Pancreas (tissue), 10 donors: ENCODE data around the gene MAP6D1. TPM values are rescaled to one million over a fixed set of nuclear protein-coding genes. Genes with fewer than 3 reads are reported as not detected.
"Not testable (repeated sequence)": the region's sequence is repeated elsewhere in the genome, so short reads cannot be mapped to it uniquely, and the experiment has no call there.

Experiments
- ATAC-seq, 4 donors: fragments of 200-7000 bp; cut with Tn5 transposase; one replicate each; pipeline versions ENCODE4 v1.8.0 to v1.9.1; 2020; ENCODE audit warnings: mild to moderate bottlenecking in 4 of 4, moderate library complexity in 4 of 4
- DNase-seq, 6 donors: peaks; one replicate each; pipeline ENCODE4 v3.0.0-alpha.2; 2020
- FAIRE-seq: peaks from 2 replicates; lab custom pipeline; 2012; peaks lifted over from hg19 to GRCh38; lab: Jason Lieb, UNC
- H3K27ac ChIP-seq, 4 donors: fragments of 200-600 bp; sonication (generic); 1 replicate in 3 of 4; 2 replicates in 1 of 4; pipeline versions ENCODE4 v1.5.0 to v1.8.0; 2020
- H3K27me3 ChIP-seq, 4 donors: fragments of 200-600 bp; one replicate each; pipeline ENCODE4 v1.8.0; 2021
- H3K36me3 ChIP-seq, 3 donors: fragments of 200-600 bp; sonication (generic) in 1 of 3; one replicate each; pipeline versions ENCODE4 v1.5.0 to v1.8.0; 2020 to 2021
- H3K4me1 ChIP-seq, 3 donors: fragments of 200-600 bp; one replicate each; pipeline ENCODE4 v1.8.0; 2021
- H3K4me3 ChIP-seq, 4 donors: fragments of 200-600 bp; sonication (generic) in 2 of 4; one replicate each; pipeline versions ENCODE4 v1.5.0 to v1.8.0; 2020 to 2021
- H3K9me3 ChIP-seq, 4 donors: fragments of 200-600 bp; one replicate each; pipeline ENCODE4 v1.8.0; 2021
- CTCF ChIP-seq, 4 donors: fragments of 200-600 bp; sonication (generic) in 3 of 4; IDR thresholded peaks; one replicate each; pipeline versions ENCODE4 v1.5.0 to v1.8.0; 2021; ENCODE audit warnings: antibody characterized with exemption in 4 of 4
- WGBS, 2 donors: extraction: QIAGEN DNeasy Blood & Tissue Kit; methylation state at CpG; one replicate each; pipeline ENCODE4 v1.1.7; 2013; 5-methylcytosine and 5-hydroxymethylcytosine counted together
- intact Hi-C, 3 donors: fragments of 100-400 bp; cut with DNase I; formaldehyde crosslinking; loops; one replicate each; pipeline versions ENCODE4 v1.11.1 to v1.14.2; 2022
- polyA plus RNA-seq, 2 donors: library from polyadenylated mRNA; stranded (reverse); fragments of 200-250 nt; gene quantifications; one replicate each; pipeline ENCODE4 v1.2.3, GENCODE V29; 2013
- total RNA-seq, 6 donors: library from RNA; stranded (reverse); fragmentation: NEBNext Ultra II Directional in 4 of 6; extraction: Animal tissue kit (Norgen Biotek cat#: 25700) in 4 of 6; gene quantifications; one replicate each; pipeline versions ENCODE4 v1.2.1 to v1.2.4, GENCODE V29; 2021 to 2023
- donor health status: healthy with polysubstance abuse.
- donor health status: DM: no; HTN: no; CAD: no; lungs with moderate emphysema.
- donor health status: DM: no; HTN: no; CAD: no.
- donor health status: control.
- donor health status: control.
- donor health status: Bipolar disorder and iron deficiency.
- donor health status: DM: yes; HTN: yes; CAD: no.
- donor health status: DM: no; HTN: no; CAD: no.
- donor health status: DM: no; HTN: no; CAD: no.
- donor health status: DM: yes; HTN: yes; CAD: no.

MAP6D1 gene
- total and polyA plus RNA-seq, 8 donors = 1.4 to 6.3 (median 3.5) TPM

DNA sequence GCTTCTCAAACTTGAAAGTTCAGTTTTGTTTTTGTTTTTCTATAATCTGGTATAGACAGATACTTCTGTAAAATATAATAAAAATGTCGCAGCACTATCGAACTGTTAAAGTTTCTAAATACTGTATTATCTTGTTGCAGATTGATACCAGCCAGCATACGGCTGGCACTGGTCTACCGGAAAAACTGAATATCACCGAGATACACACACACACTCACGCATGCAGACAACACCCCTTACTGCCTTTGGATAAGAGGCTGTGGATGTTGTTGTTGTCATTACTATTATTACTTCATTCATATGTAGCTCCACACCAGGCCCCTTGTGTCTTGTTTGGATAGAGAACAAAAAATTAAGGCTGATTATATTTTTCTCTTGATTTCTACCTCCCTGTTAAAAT lies 32.4 kb downstream of the MAP6D1 start:
- Histone ChIP-seq H3K4me3 (no peak overlapping the region), H3K36me3 (peaks cover 0 to 5% (median 0%) of the 10 kb centered on the region in 3 donors), H3K4me1 (no peaks in the 10 kb centered on the region), H3K27ac (no peak overlapping the region), H3K9me3 (no peaks in the 10 kb centered on the region), H3K27me3 (no peaks in the 10 kb centered on the region)
- 65 to 71% methylated on average over 6 of the region's 6 CpGs for WGBS, 2 donors
- DNase-seq = no peak
- ATAC-seq = no peak
- no peak for TF ChIP-seq CTCF (IDR thresholded peaks at IDR 0.05)
- FAIRE-seq = no peak
- intact Hi-C loops = no loop called here

DNA sequence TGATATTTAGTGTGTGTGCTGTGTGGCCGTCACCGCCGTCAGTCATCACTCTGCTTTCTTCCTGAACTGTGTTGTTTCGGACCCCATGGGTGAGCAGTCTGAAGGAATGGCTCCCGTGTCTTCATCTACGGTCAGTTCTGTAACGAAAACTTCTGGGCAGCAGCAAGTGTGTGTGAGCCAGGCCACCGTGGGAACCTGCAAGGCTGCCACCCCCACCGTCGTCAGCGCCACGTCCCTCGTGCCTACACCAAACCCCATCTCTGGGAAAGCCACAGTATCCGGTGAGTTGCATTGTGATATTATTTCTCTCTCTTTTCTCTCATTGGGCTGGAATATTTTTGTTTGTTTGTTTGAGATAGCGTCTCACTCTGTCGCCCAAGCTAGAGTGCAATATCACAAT lies 34.7 kb downstream of the MAP6D1 start:
- peaks cover 0 to 13% (median 3%) of the 10 kb centered on the region in 3 donors for H3K36me3 ChIP-seq
- H3K27ac ChIP-seq = no peak overlapping the region
- no peaks in the 10 kb centered on the region for H3K4me1 ChIP-seq
- no peaks in the 10 kb centered on the region for H3K27me3 ChIP-seq
- intact Hi-C loops = no loop called here
- H3K9me3 ChIP-seq = no peaks in the 10 kb centered on the region
- WGBS, 2 donors = 94 to 95% methylated on average over 16 of the region's 16 CpGs
- no peak overlapping the region for H3K4me3 ChIP-seq
- FAIRE-seq = no peak
- no peak for DNase-seq
- ATAC-seq = no peak
- TF ChIP-seq CTCF (IDR thresholded peaks at IDR 0.05) = no peak

DNA sequence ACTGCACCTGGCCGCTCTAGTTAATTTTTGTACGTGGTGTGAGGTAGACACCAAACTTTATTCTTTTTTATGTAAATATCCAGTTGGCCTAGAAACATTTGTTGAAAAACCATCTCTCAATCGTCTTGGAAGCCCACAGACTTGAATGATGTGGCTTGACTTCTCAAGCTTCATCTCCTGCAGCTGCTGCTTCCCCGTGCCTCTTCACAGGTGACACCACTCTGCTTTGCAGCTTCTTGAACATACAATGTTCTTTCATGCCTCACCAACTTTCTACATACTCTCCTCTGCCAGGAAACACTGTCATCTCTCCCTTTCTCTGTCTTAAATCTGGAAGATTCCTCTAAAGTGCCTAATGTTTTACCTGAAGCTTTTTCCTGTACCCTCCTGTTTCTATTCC lies 35.6 kb downstream of the MAP6D1 start:
- Histone ChIP-seq H3K36me3 (peaks cover 0 to 13% (median 3%) of the 10 kb centered on the region in 3 donors), H3K4me3 (no peak overlapping the region), H3K9me3 (no peaks in the 10 kb centered on the region), H3K27ac (no peak overlapping the region), H3K4me1 (no peaks in the 10 kb centered on the region), H3K27me3 (no peaks in the 10 kb centered on the region)
- no peak for ATAC-seq
- intact Hi-C loops = no loop called here
- no peak for TF ChIP-seq CTCF (IDR thresholded peaks at IDR 0.05)
- 88 to 95% methylated on average over 4 of the region's 4 CpGs for WGBS, 2 donors
- no peak for FAIRE-seq
- DNase-seq = no peak

- intact Hi-C loops, FAIRE-seq, ATAC-seq: not testable (repeated sequence)
Measured at GRCh38 chr3:183784503-183784902, 40.9 kb downstream of the MAP6D1 start.

GRCh38 chr3:183782576-183783276 lies 42.7 kb downstream of the MAP6D1 start:
- no peaks in the 10 kb centered on the region for H3K9me3 ChIP-seq
- TF ChIP-seq CTCF (IDR thresholded peaks at IDR 0.05) = no peak
- intact Hi-C loops = no loop called here
- WGBS, 2 donors = 74 to 75% methylated on average over 7 of the region's 7 CpGs
- no peaks in the 10 kb centered on the region for H3K4me1 ChIP-seq
- H3K4me3 ChIP-seq = no peak overlapping the region
- DNase-seq (no peak), ATAC-seq (no peak), FAIRE-seq (no peak)
- H3K27me3 ChIP-seq = no peaks in the 10 kb centered on the region
- H3K27ac ChIP-seq = no peak overlapping the region
- peaks cover under 1 to 28% (median 5%) of the 10 kb centered on the region in 3 donors for H3K36me3 ChIP-seq

More at GRCh38 chr3:183784503-183784902, 40.9 kb downstream of the MAP6D1 start:
- H3K9me3 ChIP-seq, H3K4me1 ChIP-seq, DNase-seq, H3K27ac ChIP-seq, H3K27me3 ChIP-seq, H3K4me3 ChIP-seq: not testable (repeated sequence)
- WGBS, 2 donors = 88 to 94% methylated on average over 10 of the region's 10 CpGs
- peaks cover 0 to 13% (median 0%) of the 10 kb centered on the region in 3 donors for H3K36me3 ChIP-seq
